Stimulated activated CD4-positive, alpha-beta T cell treated with anti-CD3 and anti-CD28 coated beads, Interleukin-1b, Interleukin-23, amount 100 ng/mL, for 24 hours (primary cell): Measurements from ENCODE around the gene LAD1.

Source experiments
- DNase-seq, 4 experiments: peaks; one replicate each; pipeline ENCODE4 v3.0.0-alpha.2; 2020; ENCODE audit warnings: low read depth in 4 of 4, low spot score in 1 of 4

LAD1 gene

GRCh38 chr1:201349092-201349491, 50.0 kb downstream of the LAD1 start:
- DNase-seq = no peak

- peak in 2 of 4 experiments; percentile 7 to 18 for DNase-seq
Observed at GRCh38 chr1:201348211-201348566, 50.9 kb downstream of the LAD1 start.

GRCh38 chr1:201347498-201348210, 51.5 kb downstream of the LAD1 start:
- DNase-seq = no peak

GRCh38 chr1:201346987-201347386, 52.1 kb downstream of the LAD1 start:
- DNase-seq = no peak

- DNase-seq = peak in 1 of 4 experiments; percentile 10
Observed at GRCh38 chr1:201346337-201346939, 52.7 kb downstream of the LAD1 start.

GRCh38 chr1:201345081-201345355, 54.1 kb downstream of the LAD1 start:
- DNase-seq = no peak

GRCh38 chr1:201344206-201345080, 54.7 kb downstream of the LAD1 start:
- no peak for DNase-seq

- DNase-seq = no peak
Observed at GRCh38 chr1:201341377-201341776, 57.7 kb downstream of the LAD1 start.

GRCh38 chr1:201336711-201337450, 62.2 kb downstream of the LAD1 start:
- DNase-seq = no peak

- DNase-seq = no peak
Observed at GRCh38 chr1:201335901-201336300, 63.2 kb downstream of the LAD1 start.

GRCh38 chr1:201335174-201335870, 63.8 kb downstream of the LAD1 start:
- DNase-seq = no peak

GRCh38 chr1:201334325-201335173, 64.6 kb downstream of the LAD1 start:
- DNase-seq = no peak

- DNase-seq = no peak
Observed at GRCh38 chr1:201332616-201333335, 66.3 kb downstream of the LAD1 start.

- no peak for DNase-seq
Observed at GRCh38 chr1:201332021-201332420, 67.1 kb downstream of the LAD1 start.

GRCh38 chr1:201331166-201331565, 68.0 kb downstream of the LAD1 start:
- no peak for DNase-seq
